Mesodermal cell (in vitro differentiated cells): ENCODE results near the gene UNK.

Experiments
- H3K27ac ChIP-seq: 2 replicates; pipeline ENCODE4 v1.7.0; 2013; ENCODE audit warnings: mild to moderate bottlenecking, low read depth, low read length, moderate library complexity; ENCODE audit not compliant: severe bottlenecking
- H3K36me3 ChIP-seq: 2 replicates; pipeline ENCODE4 v1.7.1; 2013; ENCODE audit warnings: mild to moderate bottlenecking, low read length, moderate library complexity; ENCODE audit not compliant: control insufficient read depth, insufficient read depth
- H3K4me1 ChIP-seq: one replicate; pipeline ENCODE4 v1.7.1; 2013; ENCODE audit warnings: mild to moderate bottlenecking, low read length; ENCODE audit not compliant: insufficient read depth, control insufficient read depth, poor library complexity, severe bottlenecking
- H3K4me3 ChIP-seq: 2 replicates; pipeline ENCODE4 v1.7.0; 2013; ENCODE audit warnings: low read length, control low read depth, mild to moderate bottlenecking; ENCODE audit not compliant: insufficient read depth, poor library complexity, severe bottlenecking; ENCODE audit errors: extremely low read depth
- H3K9me3 ChIP-seq: 2 replicates; pipeline ENCODE4 v1.7.1; 2013; ENCODE audit warnings: mild to moderate bottlenecking, low read length, moderate library complexity; ENCODE audit not compliant: control insufficient read depth
- WGBS, 2 experiments: methylation state at CpG; one replicate each; pipeline ENCODE4 v1.1.5; 2013; ENCODE audit warnings: missing lambda C conversion rate in 2 of 2; ENCODE audit not compliant: insufficient coverage in 2 of 2; 5-methylcytosine and 5-hydroxymethylcytosine counted together

Gene UNK

DNA sequence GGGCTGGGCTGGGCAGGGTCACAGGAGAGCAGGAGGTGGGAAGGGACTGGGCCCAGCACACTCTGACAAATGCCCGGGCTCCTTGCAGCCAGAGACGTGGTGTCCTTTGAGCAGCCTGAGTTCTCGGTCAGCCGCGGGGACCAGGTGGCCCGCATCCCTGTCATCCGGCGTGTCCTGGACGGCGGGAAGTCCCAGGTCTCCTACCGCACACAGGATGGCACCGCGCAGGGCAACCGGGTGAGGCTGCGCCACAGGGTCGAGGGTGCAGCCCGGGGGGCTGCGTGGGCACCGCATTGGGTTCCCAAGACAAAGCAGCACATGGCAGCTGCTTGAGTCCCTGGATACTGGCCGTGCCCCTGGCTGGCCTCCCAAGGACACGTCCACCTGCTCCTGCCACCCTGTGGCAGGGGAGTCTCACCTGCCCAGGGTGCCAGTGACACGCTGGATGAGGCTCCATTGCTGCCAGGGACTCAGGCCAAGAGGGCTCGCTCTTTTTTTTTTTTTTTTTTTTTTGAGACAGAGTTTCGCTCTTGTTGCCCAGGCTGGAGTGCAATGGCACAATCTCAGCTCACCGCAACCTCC is 40.9 kb upstream of the UNK start:
- H3K4me1 ChIP-seq, result no peaks in the 10 kb centered on the region
- H3K4me3 ChIP-seq, result no peak overlapping the region
- 91 to 95% methylated on average over 22 of the region's 25 CpGs for WGBS, 2 experiments
- no peaks in the 10 kb centered on the region for H3K36me3 ChIP-seq
- no peak overlapping the region for H3K27ac ChIP-seq
- no peaks in the 10 kb centered on the region for H3K9me3 ChIP-seq

GRCh38 chr17:75748706-75749105 is 35.9 kb upstream of the UNK start:
- Histone ChIP-seq H3K9me3 (no peaks in the 10 kb centered on the region), H3K36me3 (no peaks in the 10 kb centered on the region), H3K4me1 (peaks cover 3% of the 10 kb centered on the region), H3K4me3 (no peak overlapping the region), H3K27ac (no peak overlapping the region)
- 85 to 89% methylated on average over 2 to 3 of the region's 9 CpGs for WGBS, 2 experiments

GRCh38 chr17:75749545-75750389 is 34.8 kb upstream of the UNK start:
- peaks cover 3% of the 10 kb centered on the region for H3K4me1 ChIP-seq
- WGBS, 2 experiments, result 19 to 27% methylated on average over 11 to 19 of the region's 20 CpGs
- no peak overlapping the region for H3K27ac ChIP-seq
- H3K9me3 ChIP-seq, result no peaks in the 10 kb centered on the region
- no peaks in the 10 kb centered on the region for H3K36me3 ChIP-seq
- no peak overlapping the region for H3K4me3 ChIP-seq

- Histone ChIP-seq H3K27ac (no peak overlapping the region), H3K4me1 (peaks cover 3% of the 10 kb centered on the region), H3K36me3 (no peaks in the 10 kb centered on the region), H3K9me3 (no peaks in the 10 kb centered on the region), H3K4me3 (no peak overlapping the region)
- 86 to 88% methylated on average over 16 to 23 of the region's 23 CpGs for WGBS, 2 experiments
Observed at GRCh38 chr17:75750661-75751423, 33.8 kb upstream of the UNK start.

- H3K27ac ChIP-seq, result no peak overlapping the region
- 82 to 84% methylated on average over 10 to 20 of the region's 24 CpGs for WGBS, 2 experiments
- H3K9me3 ChIP-seq, result no peaks in the 10 kb centered on the region
- no peaks in the 10 kb centered on the region for H3K36me3 ChIP-seq
- H3K4me1 ChIP-seq, result peaks cover 3% of the 10 kb centered on the region
- no peak overlapping the region for H3K4me3 ChIP-seq
Observed at GRCh38 chr17:75751676-75752404, 32.8 kb upstream of the UNK start.

DNA sequence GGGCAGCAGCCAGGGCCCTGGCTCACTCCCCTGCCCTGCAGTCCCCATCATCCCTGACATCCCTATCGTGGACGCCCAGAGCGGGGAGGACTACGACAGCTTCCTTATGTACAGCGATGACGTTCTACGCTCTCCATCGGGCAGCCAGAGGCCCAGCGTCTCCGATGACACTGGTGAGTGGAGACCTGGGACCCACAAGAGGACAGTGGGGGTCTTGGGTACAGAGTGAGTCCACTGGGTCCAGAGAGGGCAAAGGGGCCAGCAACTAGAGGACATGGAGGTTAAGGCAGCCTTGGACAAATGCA is 32.2 kb upstream of the UNK start:
- Histone ChIP-seq H3K27ac (no peak overlapping the region), H3K4me1 (peaks cover 3% of the 10 kb centered on the region), H3K4me3 (no peak overlapping the region), H3K36me3 (no peaks in the 10 kb centered on the region), H3K9me3 (no peaks in the 10 kb centered on the region)
- WGBS, 2 experiments, result 91 to 93% methylated on average over 10 of the region's 10 CpGs

DNA sequence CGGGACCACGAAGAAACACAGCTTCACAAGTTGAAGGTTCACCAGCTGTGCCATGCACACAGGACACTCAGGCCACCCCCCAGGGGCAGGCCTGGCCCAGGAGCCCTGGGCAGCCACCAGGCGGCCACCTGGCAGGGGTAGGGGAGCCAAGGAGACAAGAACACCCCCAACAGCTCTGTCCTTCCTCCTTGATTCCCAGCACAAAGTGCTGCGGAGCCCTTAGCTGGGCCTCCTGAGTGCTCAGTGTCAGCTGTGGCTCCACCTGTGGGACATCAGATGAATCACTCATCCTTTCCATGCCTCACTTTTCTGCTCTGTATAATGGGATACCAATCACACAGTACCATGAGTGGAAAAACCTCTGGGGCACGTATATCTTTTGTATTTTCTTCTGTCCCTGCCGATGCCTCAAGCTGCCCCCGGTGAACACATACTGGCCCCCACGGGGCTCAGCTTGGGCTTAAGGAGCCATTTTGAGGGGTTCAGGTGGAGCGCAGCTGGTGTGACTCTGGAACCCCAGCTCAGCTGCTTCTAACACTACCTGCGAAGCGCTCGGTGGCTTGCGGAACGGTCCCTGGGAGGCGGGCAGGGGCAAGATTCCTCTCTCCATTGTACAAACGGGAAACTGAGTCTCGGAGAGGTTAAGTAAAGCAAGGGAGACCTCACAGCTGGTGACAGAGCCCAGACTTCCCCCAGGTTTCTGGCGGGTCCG is 31.6 kb upstream of the UNK start:
- no peak overlapping the region for H3K27ac ChIP-seq
- WGBS, 2 experiments, result 85 to 93% methylated on average over 14 to 17 of the region's 19 CpGs
- peaks cover 3% of the 10 kb centered on the region for H3K4me1 ChIP-seq
- no peaks in the 10 kb centered on the region for H3K9me3 ChIP-seq
- H3K4me3 ChIP-seq, result peak overlapping the region; percentile 19
- no peaks in the 10 kb centered on the region for H3K36me3 ChIP-seq

DNA sequence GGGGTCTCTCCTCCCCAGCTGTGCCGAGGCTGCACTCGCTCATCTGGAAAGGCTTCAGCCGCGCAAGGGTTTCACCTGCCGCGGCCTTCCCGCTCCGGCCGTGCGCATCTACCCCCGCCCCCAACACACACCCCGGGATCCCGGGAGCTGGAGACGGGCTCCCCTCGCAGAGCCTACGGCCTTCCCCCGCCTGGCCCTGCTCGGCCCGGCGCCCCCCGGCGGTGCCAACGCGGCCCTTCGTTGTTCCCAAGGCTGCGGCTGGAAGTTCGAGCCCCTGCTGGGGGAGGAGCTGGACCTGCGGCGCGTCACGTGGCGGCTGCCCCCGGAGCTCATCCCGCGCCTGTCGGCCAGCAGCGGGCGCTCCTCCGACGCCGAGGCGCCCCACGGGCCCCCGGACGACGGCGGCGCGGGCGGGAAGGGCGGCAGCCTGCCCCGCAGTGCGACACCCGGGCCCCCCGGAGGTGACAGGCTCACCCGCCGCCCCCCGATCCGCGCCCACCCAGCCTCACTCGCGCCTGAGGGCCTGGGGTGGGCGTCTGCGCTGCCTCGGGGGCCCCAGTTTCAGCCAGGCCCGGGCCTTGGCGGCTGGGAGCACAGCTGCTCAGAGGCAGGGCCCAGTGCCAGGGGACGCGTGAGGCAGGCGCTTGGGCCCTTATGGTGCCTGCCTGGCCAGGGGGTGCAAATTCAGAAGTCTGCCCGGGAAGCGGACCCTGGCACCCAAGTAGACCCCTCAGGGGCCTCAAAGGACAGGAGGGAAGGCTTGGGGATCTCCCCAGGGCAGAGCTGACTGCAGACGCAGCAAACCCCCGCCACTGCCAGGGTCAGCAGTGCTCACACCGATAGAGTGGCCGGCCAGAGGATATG is 30.9 kb upstream of the UNK start:
- Histone ChIP-seq H3K27ac (no peak overlapping the region), H3K36me3 (no peaks in the 10 kb centered on the region), H3K4me3 (peak overlapping the region; percentile 19), H3K9me3 (no peaks in the 10 kb centered on the region), H3K4me1 (peaks cover 3% of the 10 kb centered on the region)
- 19 to 25% methylated on average over 49 to 60 of the region's 76 CpGs for WGBS, 2 experiments

- Histone ChIP-seq H3K9me3 (no peaks in the 10 kb centered on the region), H3K36me3 (no peaks in the 10 kb centered on the region), H3K4me3 (no peak overlapping the region), H3K27ac (no peak overlapping the region), H3K4me1 (peaks cover under 1% of the 10 kb centered on the region)
- WGBS, 2 experiments, result 85 to 86% methylated on average over 16 to 27 of the region's 27 CpGs
Observed at GRCh38 chr17:75754378-75755204, 30.0 kb upstream of the UNK start.
